Thoracic aorta (tissue), 2 donors: ENCODE measurements around the gene RALBP1. TPM values are rescaled to one million over a fixed set of nuclear protein-coding genes. Genes with fewer than 3 reads are reported as not detected.

Source experiments
- ATAC-seq: fragments of 150-250 bp; one replicate; pipeline ENCODE4 v1.8.0; 2017; ENCODE audit warnings: low read depth; ENCODE audit not compliant: insufficient number of reproducible peaks, low FRiP score
- DNase-seq: peaks from one replicate; pipeline ENCODE4 v3.0.0-alpha.2; 2020; ENCODE audit warnings: low spot score
- H3K27ac ChIP-seq, 2 donors: fragments of 200-600 bp; sonication (generic); 1 replicate in 1 of 2; 2 replicates in 1 of 2; pipeline ENCODE4 v1.5.1; 2016; ENCODE audit warnings: mild to moderate bottlenecking in 2 of 2, moderate library complexity in 2 of 2
- H3K27me3 ChIP-seq: fragments of 200-600 bp; sonication (generic); replicated peaks from 2 replicates; pipeline ENCODE4 v1.6.0; 2016; ENCODE audit warnings: mild to moderate bottlenecking; ENCODE audit not compliant: insufficient read depth
- H3K36me3 ChIP-seq: fragments of 200-600 bp; sonication (generic); one replicate; pipeline ENCODE4 v1.5.1; 2016
- H3K4me1 ChIP-seq, 2 donors: fragments of 200-600 bp; sonication (generic); 1 replicate in 1 of 2; 2 replicates in 1 of 2; pipeline versions ENCODE4 v1.5.1 to v1.6.0; 2016; ENCODE audit warnings: low read depth in 2 of 2, mild to moderate bottlenecking in 1 of 2; ENCODE audit not compliant: control insufficient read depth in 1 of 2
- H3K4me3 ChIP-seq: fragments of 200-600 bp; sonication (generic); 2 replicates; pipeline ENCODE4 v1.5.1; 2016; ENCODE audit warnings: mild to moderate bottlenecking
- H3K9me3 ChIP-seq: fragments of 200-600 bp; sonication (generic); 2 replicates; pipeline ENCODE4 v1.5.1; 2016
- CTCF ChIP-seq: fragments of 200-600 bp; sonication (generic); IDR thresholded peaks from one replicate; pipeline ENCODE4 v1.5.1; 2019; ENCODE audit warnings: antibody characterized with exemption
- total RNA-seq, 2 donors: library from RNA; depleted of rRNA; stranded (reverse); fragments of >200 nt; gene quantifications; one replicate each; pipeline versions ENCODE4 v1.1.0 to v1.2.3, GENCODE V29; 2016

The RALBP1 gene
- total RNA-seq, 2 donors from 2014 or later: 47.1 to 54.2 TPM

- DNase-seq (no peak), ATAC-seq (no peak)
- Histone ChIP-seq H3K27ac (no peak overlapping the region), H3K4me3 (no peak overlapping the region), H3K36me3 (peaks cover 10% of the 10 kb centered on the region), H3K9me3 (no peaks in the 10 kb centered on the region), H3K4me1 (peaks cover 15% of the 10 kb centered on the region in 2 donors), H3K27me3 (no peaks in the 10 kb centered on the region)
- no peak for TF ChIP-seq CTCF
Measured at GRCh38 chr18:9521770-9522169, 46.5 kb downstream of the RALBP1 start.

DNA sequence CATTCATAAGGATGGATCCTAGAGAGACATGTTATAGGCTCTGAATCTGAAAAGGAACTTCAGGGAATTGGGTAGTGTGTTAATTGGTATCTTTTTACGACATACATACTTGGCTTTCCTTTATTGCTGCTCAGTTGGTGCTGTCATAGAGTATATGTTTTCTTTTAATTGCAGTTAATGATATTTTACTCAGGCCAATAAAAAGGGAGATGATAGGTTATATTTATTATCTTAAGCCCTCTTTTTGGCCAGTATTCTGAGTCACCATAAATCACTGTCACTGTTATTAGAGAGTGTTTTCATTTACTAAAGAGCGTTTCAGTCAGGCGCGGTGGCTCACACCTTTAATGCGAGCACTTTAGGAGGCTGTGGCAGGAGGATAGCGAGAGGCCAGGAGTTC lies 47.6 kb downstream of the RALBP1 start:
- DNase-seq (no peak), ATAC-seq (no peak)
- no peak overlapping the region for H3K4me3 ChIP-seq
- no peaks in the 10 kb centered on the region for H3K27me3 ChIP-seq
- no peak for TF ChIP-seq CTCF
- H3K4me1 ChIP-seq: peaks cover 7 to 8% of the 10 kb centered on the region in 2 donors
- peaks cover 14% of the 10 kb centered on the region for H3K36me3 ChIP-seq
- no peak overlapping the region for H3K27ac ChIP-seq
- H3K9me3 ChIP-seq: no peaks in the 10 kb centered on the region

DNA sequence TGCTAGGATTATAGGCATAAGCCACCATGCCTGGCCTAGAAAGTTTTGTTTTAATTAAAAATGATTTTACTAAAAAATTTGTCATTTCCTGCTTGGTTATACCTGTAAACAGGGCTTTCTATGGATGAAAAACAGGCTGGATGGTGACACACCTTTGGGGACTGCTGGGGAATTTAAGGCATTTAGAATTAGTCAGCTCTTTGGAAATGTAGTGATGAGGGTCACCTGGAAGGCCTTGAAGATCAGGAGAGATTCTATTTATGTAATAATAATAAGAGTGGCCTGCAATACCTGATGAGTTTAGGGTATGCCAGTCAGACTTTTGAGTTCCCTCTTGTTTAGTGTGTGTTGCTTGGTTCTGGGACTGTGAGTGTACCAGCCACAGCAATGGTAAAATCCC lies 51.1 kb downstream of the RALBP1 start:
- peaks cover 18% of the 10 kb centered on the region for H3K36me3 ChIP-seq

GRCh38 chr18:9530226-9531009 lies 55.1 kb downstream of the RALBP1 start:
- ATAC-seq: no peak
- Histone ChIP-seq H3K27me3 (no peaks in the 10 kb centered on the region), H3K9me3 (no peaks in the 10 kb centered on the region)

More for the DNA sequence above, 51.1 kb downstream of the RALBP1 start:
- TF ChIP-seq CTCF: no peak
- no peak for DNase-seq
- no peak overlapping the region for H3K27ac ChIP-seq
- ATAC-seq: no peak
- no peaks in the 10 kb centered on the region for H3K4me1 ChIP-seq
- H3K4me3 ChIP-seq: no peak overlapping the region
- no peaks in the 10 kb centered on the region for H3K27me3 ChIP-seq
- no peaks in the 10 kb centered on the region for H3K9me3 ChIP-seq

More at GRCh38 chr18:9530226-9531009, 55.1 kb downstream of the RALBP1 start:
- TF ChIP-seq CTCF: no peak
- H3K4me1 ChIP-seq: peaks cover 3 to 10% of the 10 kb centered on the region in 2 donors
- H3K27ac ChIP-seq: no peak overlapping the region
- no peak for DNase-seq
- no peak overlapping the region for H3K4me3 ChIP-seq
- peaks cover 26% of the 10 kb centered on the region for H3K36me3 ChIP-seq
